Measurements from ENCODE around the gene ZNF280A.

DNA sequence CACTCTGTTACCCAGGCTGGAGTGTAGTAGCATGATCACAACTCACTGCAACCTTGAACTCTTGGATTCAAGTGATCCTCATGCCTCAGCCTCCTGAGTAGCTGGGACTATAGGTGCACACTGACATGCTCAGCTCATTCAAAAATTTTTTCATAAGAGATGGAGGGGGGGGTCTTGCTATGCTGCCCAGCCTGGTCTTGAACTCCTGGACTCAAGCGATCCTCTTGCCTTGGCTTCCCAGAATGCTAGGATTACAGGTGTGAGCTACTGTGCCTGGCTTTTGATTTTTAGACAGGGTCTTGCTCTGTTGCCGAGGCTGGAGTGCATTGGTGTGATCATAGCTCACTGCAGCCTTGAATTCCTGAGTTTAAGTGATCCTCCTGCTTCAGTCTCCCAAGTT is 25.0 kb upstream of the ZNF280A start:
- TF ChIP-seq, protein P1, sequence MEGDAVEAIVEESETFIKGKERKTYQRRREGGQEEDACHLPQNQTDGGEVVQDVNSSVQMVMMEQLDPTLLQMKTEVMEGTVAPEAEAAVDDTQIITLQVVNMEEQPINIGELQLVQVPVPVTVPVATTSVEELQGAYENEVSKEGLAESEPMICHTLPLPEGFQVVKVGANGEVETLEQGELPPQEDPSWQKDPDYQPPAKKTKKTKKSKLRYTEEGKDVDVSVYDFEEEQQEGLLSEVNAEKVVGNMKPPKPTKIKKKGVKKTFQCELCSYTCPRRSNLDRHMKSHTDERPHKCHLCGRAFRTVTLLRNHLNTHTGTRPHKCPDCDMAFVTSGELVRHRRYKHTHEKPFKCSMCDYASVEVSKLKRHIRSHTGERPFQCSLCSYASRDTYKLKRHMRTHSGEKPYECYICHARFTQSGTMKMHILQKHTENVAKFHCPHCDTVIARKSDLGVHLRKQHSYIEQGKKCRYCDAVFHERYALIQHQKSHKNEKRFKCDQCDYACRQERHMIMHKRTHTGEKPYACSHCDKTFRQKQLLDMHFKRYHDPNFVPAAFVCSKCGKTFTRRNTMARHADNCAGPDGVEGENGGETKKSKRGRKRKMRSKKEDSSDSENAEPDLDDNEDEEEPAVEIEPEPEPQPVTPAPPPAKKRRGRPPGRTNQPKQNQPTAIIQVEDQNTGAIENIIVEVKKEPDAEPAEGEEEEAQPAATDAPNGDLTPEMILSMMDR (IDR thresholded peaks at IDR 0.05): no peak
- no peak for TF ChIP-seq POLR2A (IDR thresholded peaks at IDR 0.05)
